GM04503 (cell line): ENCODE data around the gene LZTR1.
"Not testable (repeated sequence)": the region's sequence is repeated elsewhere in the genome, so short reads cannot be mapped to it uniquely, and the experiment has no call there.

ENCODE experiments used
- DNase-seq: peaks from one replicate; pipeline ENCODE4 v3.0.0-alpha.2; 2012; ENCODE audit warnings: low read depth

Gene LZTR1

DNA sequence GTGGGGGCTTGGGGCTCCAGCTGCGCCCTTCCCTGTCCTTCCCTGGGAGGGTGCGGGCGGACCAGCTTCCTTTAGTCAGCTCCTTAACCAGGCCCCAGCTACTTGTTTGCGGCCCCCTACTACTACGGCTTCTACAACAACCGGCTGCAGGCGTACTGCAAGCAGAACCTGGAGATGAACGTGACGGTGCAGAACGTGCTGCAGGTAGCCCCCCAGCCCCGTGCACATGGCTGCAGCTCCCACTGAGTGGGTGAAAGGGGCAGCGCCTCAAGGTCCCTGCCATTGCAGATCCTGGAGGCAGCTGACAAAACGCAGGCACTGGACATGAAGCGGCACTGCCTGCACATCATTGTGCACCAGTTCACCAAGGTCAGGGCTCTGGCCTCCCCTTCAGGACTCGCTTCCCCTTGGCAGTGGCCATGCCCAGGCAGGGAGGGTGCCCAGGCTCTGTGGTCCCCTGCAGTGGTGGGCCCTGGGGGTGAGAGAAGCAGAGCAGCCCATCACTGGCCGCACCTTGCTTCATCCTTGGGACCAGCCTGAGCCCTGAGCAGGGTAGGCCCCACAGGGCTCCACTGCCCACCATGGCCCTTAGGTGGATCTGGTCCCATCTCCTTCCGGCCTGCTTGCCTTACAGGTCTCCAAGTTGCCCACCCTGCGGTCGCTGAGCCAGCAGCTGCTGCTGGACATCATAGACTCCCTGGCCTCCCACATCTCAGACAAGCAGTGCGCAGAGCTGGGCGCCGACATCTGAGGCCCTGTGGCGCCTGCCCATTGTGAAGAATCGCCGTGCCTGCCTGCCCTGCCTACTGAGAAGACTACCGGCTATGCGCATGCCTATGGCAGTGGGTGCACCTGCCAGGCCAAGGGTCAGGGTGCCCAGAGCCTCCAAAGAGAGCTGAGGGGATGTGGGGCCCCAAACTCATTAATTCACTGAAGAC, 14.8 kb downstream of the LZTR1 start:
- no peak for DNase-seq

DNA sequence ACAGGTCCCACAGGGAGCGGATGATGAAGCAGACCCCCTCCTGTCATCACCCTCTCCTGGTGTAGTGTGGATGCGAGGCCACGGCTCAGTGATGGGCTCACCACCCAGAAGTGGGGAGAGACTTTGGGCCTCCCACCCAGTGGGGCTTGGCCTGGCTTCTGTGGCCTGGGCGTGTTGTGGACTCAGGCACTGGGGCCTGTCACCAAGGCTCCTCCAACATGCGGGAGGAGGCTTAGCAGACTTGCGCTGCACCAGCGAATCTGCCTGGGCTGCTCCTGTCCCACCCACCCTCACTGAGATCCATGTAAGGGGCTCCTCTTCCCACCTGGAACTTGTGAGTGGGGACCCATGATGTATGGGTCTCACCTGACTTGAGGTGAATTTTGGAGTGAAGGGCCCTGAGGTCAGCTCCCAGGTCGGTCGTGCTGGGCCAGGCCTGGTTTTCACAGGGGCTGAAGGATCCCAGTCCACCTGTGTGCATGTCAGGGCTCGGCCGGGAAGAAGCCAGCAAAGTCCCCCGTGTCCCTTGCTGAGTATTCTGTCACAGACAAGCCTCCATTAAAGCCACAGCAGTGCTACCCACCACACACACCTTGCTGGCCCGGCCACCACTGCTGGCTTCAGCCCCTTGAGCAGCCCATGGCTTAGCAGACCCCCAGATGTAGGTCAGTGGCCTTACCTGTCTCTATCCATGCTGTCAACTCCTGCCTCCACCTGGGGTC, 15.6 kb downstream of the LZTR1 start:
- no peak for DNase-seq

DNA sequence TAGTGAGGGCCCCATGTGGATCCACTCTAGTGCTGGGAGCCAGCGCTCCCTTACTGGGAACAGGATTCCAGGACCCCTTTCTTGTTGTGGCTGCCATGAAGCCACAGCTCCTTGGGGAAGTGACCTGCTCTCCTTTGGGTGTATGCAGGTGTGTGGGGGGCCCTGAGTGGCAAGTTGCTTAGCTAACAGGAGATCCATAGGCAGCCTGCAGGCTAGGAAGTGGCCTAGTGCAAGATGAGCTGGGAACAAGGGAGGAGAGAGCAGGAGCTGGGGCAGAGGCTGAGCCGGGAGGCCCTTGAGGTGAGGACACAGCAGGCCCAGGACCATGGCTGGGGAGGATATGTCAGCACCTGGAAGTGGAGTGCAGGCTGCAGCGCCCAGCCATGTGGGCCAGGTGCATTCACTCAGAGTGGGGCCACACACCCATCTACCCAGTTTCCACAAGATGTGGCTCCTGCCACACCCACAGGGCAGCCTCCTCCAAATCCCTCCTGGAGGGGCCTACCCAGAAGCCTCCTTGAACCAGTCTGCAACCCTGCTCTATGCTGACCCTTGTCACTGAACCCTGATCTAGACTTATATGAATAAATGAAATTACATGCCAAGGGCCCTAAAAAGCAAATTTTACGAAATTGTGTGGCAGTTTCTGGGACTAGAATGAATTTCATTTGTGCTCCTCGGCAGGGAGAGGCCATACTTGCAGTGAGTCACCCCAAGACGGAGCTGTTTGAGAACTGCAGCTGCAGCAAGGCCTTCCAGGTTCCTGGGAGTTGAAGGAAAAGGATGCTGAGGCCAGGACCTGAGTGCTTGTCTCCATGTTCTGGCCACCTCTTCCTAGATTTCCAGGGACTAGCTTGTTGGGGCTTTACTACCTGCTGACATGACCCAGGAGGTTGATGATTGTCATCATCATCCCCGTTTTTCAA, 16.6 kb downstream of the LZTR1 start:
- no peak for DNase-seq

GRCh38 chr22:20999350-21000206, 17.5 kb downstream of the LZTR1 start:
- no peak for DNase-seq

- DNase-seq = no peak
These were observed 18.3 kb downstream of the LZTR1 start for GRCh38 chr22:21000207-21000986.

DNA sequence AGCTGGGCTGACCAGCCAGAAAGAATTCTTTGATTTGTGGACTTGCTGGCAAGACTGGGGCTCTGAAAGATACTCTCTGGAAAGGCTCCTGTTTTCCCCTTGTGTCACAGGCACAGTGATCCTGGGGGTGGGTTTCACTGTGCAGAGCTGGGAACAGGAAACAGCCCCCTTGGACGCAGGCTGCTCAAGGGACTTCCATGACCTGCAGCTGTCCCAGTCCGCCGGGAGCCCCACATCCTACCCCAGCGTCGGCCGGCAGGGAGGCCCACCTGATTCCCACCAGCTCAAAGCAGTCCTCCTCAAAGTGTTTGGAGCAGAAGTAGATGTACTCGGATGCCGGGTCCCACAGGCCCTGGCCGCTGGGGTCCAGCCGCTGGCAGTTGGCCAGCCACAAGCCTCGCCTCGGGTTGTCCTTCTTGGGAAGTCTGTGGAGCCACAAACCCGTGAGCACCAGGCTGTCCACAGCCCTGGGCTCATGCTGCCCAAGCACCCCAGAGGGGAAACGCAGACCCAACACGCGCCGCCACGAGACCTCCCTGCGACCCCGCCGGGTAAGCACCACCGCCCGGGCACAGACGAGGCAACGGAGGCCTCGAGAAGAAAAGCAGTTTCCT, 19.0 kb downstream of the LZTR1 start:
- DNase-seq = no peak

DNA sequence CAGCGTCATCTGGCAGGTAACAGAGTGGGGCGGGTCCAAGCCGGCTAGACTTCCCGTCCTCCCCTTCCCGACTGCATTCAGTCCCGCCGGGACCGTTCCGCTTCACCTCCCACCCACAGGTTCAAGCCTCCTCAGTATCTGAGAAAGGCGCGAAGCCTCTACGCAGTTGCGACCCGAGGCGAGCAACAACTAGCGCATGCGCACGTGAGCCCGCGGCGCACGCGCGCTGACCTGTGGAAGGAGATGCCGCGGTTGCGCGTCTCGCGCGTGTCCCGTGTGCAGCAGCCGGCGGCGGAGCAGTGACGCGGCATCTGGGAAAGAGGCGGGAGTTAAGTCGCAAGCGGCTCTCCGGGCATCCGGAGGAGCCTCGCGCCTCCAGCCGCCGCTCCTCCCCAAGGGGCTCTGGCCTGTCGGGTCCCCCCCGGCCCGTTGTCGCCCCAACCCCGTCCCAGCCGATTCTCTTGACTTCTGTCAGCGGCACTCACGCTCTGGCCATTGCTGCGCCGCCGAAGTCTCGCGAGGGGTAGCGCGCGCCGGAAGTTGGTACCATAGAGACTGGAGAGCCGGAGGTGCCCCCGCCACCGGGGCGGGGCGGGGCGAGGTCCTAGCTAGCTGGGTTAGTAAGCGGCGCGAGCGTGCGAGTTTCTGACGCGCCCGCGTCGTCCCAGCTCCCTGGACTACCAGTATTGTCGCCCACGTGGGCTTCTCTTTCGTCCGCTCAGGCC, 19.7 kb downstream of the LZTR1 start, which contains the start of gene THAP7:
THAP7 (minus strand) TSS at position 518 of the 725 bp plus-strand sequence; CDS start at position 311, 207 bp downstream.
- DNase-seq = peak; percentile 63

- DNase-seq = no peak
These were observed 21.7 kb downstream of the LZTR1 start for GRCh38 chr22:21003782-21004181.

GRCh38 chr22:21009208-21009607, 27.1 kb downstream of the LZTR1 start:
- DNase-seq = not testable (repeated sequence)

GRCh38 chr22:21009638-21010425, 27.7 kb downstream of the LZTR1 start:
- no peak for DNase-seq

DNA sequence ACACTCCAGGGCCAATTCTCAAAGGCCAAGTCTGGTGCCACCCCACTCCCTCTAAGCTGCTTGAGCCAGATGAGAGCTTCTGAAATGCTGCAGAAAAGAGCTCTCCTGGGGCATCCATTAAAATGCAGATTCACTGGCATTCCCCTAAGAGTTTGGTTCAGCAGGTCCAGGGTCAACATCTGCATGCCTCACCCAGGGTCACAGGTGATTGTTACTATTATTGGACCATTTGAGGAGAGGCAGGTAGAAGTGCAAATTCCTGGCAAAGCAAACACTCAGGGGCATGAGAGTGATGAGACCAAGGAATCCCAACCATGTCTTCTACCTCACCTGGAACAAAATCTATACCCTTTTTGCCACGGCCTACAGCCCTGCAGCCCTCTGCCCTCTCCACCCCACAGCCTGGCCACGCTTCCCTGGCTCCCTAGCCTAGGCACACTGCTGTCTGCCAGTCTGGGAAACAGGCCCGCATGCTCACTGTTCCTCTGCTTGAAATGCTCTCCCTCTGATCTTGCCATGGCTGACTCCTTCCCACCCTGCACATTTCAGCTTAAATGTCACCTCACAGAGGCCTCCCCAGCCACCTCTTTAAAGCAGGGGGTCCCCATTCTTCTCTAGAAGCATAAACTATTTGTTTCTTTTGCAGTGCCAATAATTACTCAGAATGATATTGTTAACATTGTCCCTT, 28.5 kb downstream of the LZTR1 start:
- no peak for DNase-seq

DNA sequence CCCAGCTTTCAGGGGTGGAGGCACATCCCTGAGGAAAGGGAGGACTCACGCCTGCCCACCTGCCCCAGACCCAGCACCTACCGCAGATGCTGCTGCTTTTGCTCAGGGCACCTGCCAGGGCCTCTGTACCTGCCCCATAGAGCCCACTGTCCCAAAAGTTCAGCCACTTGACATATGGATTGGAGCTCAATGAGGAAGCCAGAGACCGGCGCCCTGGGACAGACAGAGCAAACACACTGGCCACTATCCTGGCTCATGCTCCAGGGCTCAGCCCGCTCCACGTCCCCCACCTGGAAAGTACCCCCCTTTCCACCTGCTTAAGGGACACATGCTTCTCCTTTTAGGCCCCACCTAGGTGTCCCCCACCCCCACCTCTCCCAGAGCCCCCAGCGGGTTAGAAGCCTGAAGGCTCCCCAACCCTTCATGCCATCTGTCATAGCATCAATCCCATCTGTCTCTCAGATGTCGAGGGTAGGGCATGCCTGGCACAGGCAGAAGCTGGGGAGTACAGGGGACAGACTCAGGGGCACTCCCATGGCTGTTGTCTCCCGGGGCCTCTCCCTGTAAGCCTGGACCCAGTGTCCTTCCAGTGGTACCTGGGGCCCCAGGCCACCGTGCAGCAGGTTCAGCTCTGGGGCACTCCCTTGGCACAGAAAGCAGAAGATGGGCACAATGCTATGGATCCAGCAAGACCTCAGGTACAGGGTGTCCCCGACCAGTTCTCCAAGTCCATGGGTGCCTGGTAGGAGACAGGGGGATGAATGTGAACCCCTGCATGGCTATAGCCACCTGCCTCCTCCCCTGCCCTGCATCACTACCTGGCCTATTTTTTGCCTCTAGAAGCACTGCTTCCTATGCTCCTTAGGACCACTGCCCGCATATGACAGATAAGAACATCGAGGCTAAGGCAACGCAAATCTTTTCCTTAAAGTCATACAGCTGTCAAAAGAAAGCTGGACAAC, 30.6 kb downstream of the LZTR1 start:
- no peak for DNase-seq

GRCh38 chr22:21013657-21014201, 31.6 kb downstream of the LZTR1 start:
- DNase-seq = no peak

DNA sequence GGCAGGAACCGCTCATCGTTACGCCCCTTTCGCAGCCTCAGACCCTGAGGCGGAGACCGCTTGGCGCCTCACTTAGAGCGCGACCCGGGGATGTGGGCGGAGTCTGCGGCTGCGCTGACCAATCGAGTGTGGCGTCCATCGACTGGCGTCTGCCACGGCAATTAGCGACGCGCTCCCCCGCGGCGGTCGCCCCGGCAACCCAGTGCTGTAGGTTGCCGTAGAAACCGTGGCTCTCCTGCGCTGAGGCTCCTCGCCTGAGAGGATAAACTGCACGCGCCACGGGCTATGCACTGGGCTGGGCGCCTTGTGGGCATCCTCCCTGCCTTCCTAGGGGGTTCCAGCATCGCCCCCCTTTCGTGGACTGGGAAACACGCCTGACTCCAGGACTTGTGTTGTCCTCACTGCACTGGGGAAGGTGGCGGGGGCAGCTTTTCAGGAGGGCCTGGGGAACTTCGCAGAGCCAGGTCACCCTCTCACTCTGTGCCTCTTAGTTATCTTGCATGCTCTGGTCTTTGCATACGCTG, 32.2 kb downstream of the LZTR1 start:
- peak; percentile 53 for DNase-seq

GRCh38 chr22:21014726-21015465, 32.8 kb downstream of the LZTR1 start, which contains the start of gene P2RX6:
TSS of gene P2RX6 (plus strand) at chr22:21015165. CDS start at chr22:21015175, 10 bp downstream.
- no peak for DNase-seq
